Neural cell (in vitro differentiated cells): ENCODE data around the gene MTERF2. TPM values are rescaled to one million over a fixed set of nuclear protein-coding genes. Genes with fewer than 3 reads are reported as not detected.

Source experiments
- H2AFZ ChIP-seq: fragments of 200-600, 300-800 bp; sonication (generic), shearing (Covaris generic); 2 replicates; pipeline ENCODE4 v1.6.0; 2014; ENCODE audit warnings: low read depth, mild to moderate bottlenecking, antibody characterized with exemption, low read length, moderate library complexity
- H3F3A ChIP-seq: fragments of 200-600 bp; shearing (Covaris generic); 2 replicates; pipeline ENCODE4 v1.6.1; 2016; ENCODE audit warnings: mild to moderate bottlenecking, moderate library complexity, mixed read lengths, antibody characterized with exemption, low read length; ENCODE audit not compliant: insufficient read depth, poor library complexity, severe bottlenecking
- H3K27ac ChIP-seq: fragments of 200-600, 300-800 bp; sonication (generic), shearing (Covaris generic); 2 replicates; pipeline ENCODE4 v1.5.1; 2014; ENCODE audit warnings: mild to moderate bottlenecking, low read length, moderate library complexity
- H3K27me3 ChIP-seq: fragments of 300-800, 200-600 bp; sonication (generic), shearing (Covaris generic); 2 replicates; pipeline ENCODE4 v1.6.0; 2014; ENCODE audit warnings: mild to moderate bottlenecking, low read depth, low read length, moderate library complexity; ENCODE audit not compliant: insufficient read depth
- H3K36me3 ChIP-seq: fragments of 300-800, 200-600 bp; sonication (generic), shearing (Covaris generic); 2 replicates; pipeline ENCODE4 v1.5.1; 2014; ENCODE audit warnings: mild to moderate bottlenecking, antibody characterized with exemption, low read length, moderate library complexity; ENCODE audit not compliant: insufficient read depth
- H3K4me2 ChIP-seq: fragments of 300-800, 200-600 bp; sonication (generic), shearing (Covaris generic); 2 replicates; pipeline ENCODE4 v1.6.0; 2014; ENCODE audit warnings: mild to moderate bottlenecking, low read length
- H3K4me3 ChIP-seq: fragments of 300-800, 200-600 bp; sonication (generic), shearing (Covaris generic); 2 replicates; pipeline ENCODE4 v1.5.1; 2014; ENCODE audit warnings: mild to moderate bottlenecking, low read length, moderate library complexity
- H3K79me2 ChIP-seq: fragments of 200-600 bp; shearing (Covaris generic); replicated peaks from 2 replicates; pipeline ENCODE4 v1.6.0; 2014; ENCODE audit warnings: mild to moderate bottlenecking, low read length, moderate library complexity; ENCODE audit not compliant: insufficient read depth
- H3K9ac ChIP-seq: fragments of 300-800, 200-600 bp; sonication (generic), shearing (Covaris generic); 2 replicates; pipeline ENCODE4 v1.6.1; 2016; ENCODE audit warnings: mild to moderate bottlenecking, low read length, mixed read lengths
- H3K9me2 ChIP-seq: fragments of 200-600 bp; shearing (Covaris generic); 2 replicates; pipeline ENCODE4 v1.6.1; 2016; ENCODE audit warnings: mild to moderate bottlenecking, low read length, mixed read lengths; ENCODE audit not compliant: insufficient read depth
- H3K9me3 ChIP-seq: fragments of 200-600, 300-800 bp; sonication (generic), shearing (Covaris generic); 2 replicates; pipeline ENCODE4 v1.6.1; 2016; ENCODE audit warnings: mild to moderate bottlenecking, mixed run types, low read length, moderate library complexity, mixed read lengths
- H4K20me1 ChIP-seq: fragments of 200-600 bp; shearing (Covaris generic); 2 replicates; pipeline ENCODE4 v1.6.1; 2016; ENCODE audit warnings: mild to moderate bottlenecking, mixed run types; ENCODE audit not compliant: insufficient read depth
- EP300 ChIP-seq: fragments of 450-650 bp; conservative IDR thresholded peaks from 2 replicates; pipeline ENCODE4 v1.6.1; 2014; ENCODE audit warnings: antibody characterized with exemption, mild to moderate bottlenecking, moderate library complexity; ENCODE audit not compliant: poor library complexity, severe bottlenecking
- EZH2 ChIP-seq: fragments of 200-600, 300-800 bp; shearing (Covaris generic), sonication (generic); IDR thresholded peaks from 2 replicates; pipeline ENCODE4 v1.6.1; 2014; ENCODE audit warnings: antibody characterized with exemption, low read length, borderline replicate concordance, mild to moderate bottlenecking; ENCODE audit not compliant: insufficient read depth, poor library complexity, severe bottlenecking
- MXI1 ChIP-seq: fragments of 450-650 bp; conservative IDR thresholded peaks from 2 replicates; pipeline ENCODE4 v1.6.1; 2014; ENCODE audit warnings: antibody characterized with exemption, mild to moderate bottlenecking; ENCODE audit not compliant: poor library complexity, severe bottlenecking
- POLR2AphosphoS5 ChIP-seq: IDR thresholded peaks from 2 replicates; pipeline ENCODE4 v1.6.1; 2012
- RAD21 ChIP-seq: fragments of 450-650 bp; conservative IDR thresholded peaks from 2 replicates; pipeline ENCODE4 v1.6.1; 2014; ENCODE audit warnings: antibody characterized with exemption, mild to moderate bottlenecking, moderate library complexity
- SMC3 ChIP-seq: fragments of 450-650 bp; conservative IDR thresholded peaks from 2 replicates; pipeline ENCODE4 v1.6.1; 2014; ENCODE audit warnings: antibody characterized with exemption, mild to moderate bottlenecking, moderate library complexity; ENCODE audit not compliant: poor library complexity
- TAF1 ChIP-seq: IDR thresholded peaks from 2 replicates; pipeline ENCODE4 v1.6.1; 2012; ENCODE audit warnings: low read depth
- polyA plus RNA-seq: library from polyadenylated mRNA; depleted of rRNA; stranded (reverse); fragments of >200 nt; gene quantifications from 2 replicates; pipeline ENCODE4 v1.2.3, GENCODE V29; 2014
- TF ChIP-seq, protein P1 (sequence below): IDR thresholded peaks from 2 replicates; pipeline ENCODE4 v1.6.1; 2012; ENCODE audit warnings: borderline replicate concordance
- TF ChIP-seq, protein P2 (sequence below): fragments of 450-650 bp; IDR thresholded peaks from 2 replicates; pipeline ENCODE4 v1.5.1; 2014; ENCODE audit warnings: antibody characterized with exemption, mild to moderate bottlenecking, moderate library complexity; ENCODE audit not compliant: poor library complexity, severe bottlenecking

MTERF2 gene
- polyA plus RNA-seq, 1 donor from 2014 or later, result 47.8 TPM

DNA sequence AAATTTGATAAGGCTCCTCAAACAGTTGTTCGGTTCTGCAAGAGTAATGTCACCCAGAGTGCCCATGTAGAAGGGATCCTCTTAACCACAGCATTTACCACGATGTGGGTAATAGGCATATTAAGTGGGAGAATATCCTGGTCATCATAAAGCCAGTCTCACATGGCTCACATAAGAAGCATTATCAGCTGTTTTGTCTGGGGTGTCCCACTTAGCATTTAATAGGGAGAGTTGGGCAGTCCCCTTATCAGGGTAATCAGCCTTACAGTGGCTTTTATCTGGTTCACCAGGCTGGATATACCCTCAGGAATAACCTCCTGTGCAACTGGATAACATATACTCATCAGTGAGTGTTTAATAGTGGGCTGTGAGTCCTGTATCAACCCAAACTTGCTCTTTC is 44.2 kb downstream of the MTERF2 start:
- no peaks in the 10 kb centered on the region for H3F3A ChIP-seq
- no peak overlapping the region for H3K4me2 ChIP-seq
- H4K20me1 ChIP-seq, result no peaks in the 10 kb centered on the region
- no peak overlapping the region for H3K9ac ChIP-seq
- H3K36me3 ChIP-seq, result no peaks in the 10 kb centered on the region
- H2AFZ ChIP-seq, result no peak overlapping the region
- no peaks in the 10 kb centered on the region for H3K9me3 ChIP-seq
- no peaks in the 10 kb centered on the region for H3K27me3 ChIP-seq
- H3K79me2 ChIP-seq, result no peaks in the 10 kb centered on the region
- no peak overlapping the region for H3K27ac ChIP-seq
- no peaks in the 10 kb centered on the region for H3K9me2 ChIP-seq
- TF ChIP-seq, protein P1, sequence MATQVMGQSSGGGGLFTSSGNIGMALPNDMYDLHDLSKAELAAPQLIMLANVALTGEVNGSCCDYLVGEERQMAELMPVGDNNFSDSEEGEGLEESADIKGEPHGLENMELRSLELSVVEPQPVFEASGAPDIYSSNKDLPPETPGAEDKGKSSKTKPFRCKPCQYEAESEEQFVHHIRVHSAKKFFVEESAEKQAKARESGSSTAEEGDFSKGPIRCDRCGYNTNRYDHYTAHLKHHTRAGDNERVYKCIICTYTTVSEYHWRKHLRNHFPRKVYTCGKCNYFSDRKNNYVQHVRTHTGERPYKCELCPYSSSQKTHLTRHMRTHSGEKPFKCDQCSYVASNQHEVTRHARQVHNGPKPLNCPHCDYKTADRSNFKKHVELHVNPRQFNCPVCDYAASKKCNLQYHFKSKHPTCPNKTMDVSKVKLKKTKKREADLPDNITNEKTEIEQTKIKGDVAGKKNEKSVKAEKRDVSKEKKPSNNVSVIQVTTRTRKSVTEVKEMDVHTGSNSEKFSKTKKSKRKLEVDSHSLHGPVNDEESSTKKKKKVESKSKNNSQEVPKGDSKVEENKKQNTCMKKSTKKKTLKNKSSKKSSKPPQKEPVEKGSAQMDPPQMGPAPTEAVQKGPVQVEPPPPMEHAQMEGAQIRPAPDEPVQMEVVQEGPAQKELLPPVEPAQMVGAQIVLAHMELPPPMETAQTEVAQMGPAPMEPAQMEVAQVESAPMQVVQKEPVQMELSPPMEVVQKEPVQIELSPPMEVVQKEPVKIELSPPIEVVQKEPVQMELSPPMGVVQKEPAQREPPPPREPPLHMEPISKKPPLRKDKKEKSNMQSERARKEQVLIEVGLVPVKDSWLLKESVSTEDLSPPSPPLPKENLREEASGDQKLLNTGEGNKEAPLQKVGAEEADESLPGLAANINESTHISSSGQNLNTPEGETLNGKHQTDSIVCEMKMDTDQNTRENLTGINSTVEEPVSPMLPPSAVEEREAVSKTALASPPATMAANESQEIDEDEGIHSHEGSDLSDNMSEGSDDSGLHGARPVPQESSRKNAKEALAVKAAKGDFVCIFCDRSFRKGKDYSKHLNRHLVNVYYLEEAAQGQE, result no peak
- no peak for TF ChIP-seq EZH2
- TF ChIP-seq RAD21, result no peak
- TF ChIP-seq, protein P2, sequence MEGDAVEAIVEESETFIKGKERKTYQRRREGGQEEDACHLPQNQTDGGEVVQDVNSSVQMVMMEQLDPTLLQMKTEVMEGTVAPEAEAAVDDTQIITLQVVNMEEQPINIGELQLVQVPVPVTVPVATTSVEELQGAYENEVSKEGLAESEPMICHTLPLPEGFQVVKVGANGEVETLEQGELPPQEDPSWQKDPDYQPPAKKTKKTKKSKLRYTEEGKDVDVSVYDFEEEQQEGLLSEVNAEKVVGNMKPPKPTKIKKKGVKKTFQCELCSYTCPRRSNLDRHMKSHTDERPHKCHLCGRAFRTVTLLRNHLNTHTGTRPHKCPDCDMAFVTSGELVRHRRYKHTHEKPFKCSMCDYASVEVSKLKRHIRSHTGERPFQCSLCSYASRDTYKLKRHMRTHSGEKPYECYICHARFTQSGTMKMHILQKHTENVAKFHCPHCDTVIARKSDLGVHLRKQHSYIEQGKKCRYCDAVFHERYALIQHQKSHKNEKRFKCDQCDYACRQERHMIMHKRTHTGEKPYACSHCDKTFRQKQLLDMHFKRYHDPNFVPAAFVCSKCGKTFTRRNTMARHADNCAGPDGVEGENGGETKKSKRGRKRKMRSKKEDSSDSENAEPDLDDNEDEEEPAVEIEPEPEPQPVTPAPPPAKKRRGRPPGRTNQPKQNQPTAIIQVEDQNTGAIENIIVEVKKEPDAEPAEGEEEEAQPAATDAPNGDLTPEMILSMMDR, result no peak
- TF ChIP-seq MXI1, result no peak
- TF ChIP-seq EP300, result no peak
- TF ChIP-seq SMC3, result no peak
- TF ChIP-seq TAF1, result no peak
- TF ChIP-seq POLR2AphosphoS5, result no peak
- no peak overlapping the region for H3K4me3 ChIP-seq

DNA sequence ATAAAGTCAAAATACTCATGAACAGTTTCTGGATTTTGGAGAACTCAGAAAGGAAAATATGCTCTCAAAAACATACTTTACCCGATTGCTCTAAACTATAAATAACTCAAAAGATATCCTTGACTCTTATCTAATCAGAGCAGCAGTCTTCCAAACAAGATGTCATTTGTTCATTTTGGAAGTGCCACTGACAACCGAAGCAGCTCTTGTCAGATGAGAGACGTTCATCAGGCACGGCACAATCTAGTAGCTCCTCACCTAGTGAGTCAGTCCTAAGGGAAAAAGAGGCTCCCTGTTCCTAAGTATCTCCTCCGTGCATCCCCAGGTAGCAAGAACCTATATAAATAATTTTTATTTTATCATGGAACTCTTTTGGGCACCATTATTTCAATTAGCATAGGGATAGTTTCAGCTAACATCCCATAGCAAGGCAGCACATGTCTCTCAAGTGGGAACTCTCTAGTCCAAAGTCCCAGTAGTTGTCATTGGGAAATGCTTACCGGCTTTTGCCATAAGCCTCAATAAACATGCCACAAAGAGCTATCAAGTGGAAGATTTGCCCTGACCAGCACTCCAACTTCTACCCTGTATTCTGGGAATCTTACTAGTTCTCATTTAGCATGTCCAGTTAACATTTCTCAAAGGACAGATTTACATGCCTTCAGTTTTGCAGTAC is 45.3 kb downstream of the MTERF2 start:
- no peaks in the 10 kb centered on the region for H3K27me3 ChIP-seq
- no peak for TF ChIP-seq TAF1
- no peak for TF ChIP-seq SMC3
- TF ChIP-seq MXI1, result no peak
- no peak for TF ChIP-seq EZH2
- no peak for TF ChIP-seq POLR2AphosphoS5
- TF ChIP-seq, protein P2, result no peak
- no peak for TF ChIP-seq RAD21
- TF ChIP-seq EP300, result no peak
- TF ChIP-seq, protein P1, result no peak
- no peaks in the 10 kb centered on the region for H3K79me2 ChIP-seq
- no peak overlapping the region for H3K4me2 ChIP-seq
- no peaks in the 10 kb centered on the region for H3F3A ChIP-seq
- H3K9ac ChIP-seq, result no peak overlapping the region
- H4K20me1 ChIP-seq, result no peaks in the 10 kb centered on the region
- no peaks in the 10 kb centered on the region for H3K9me3 ChIP-seq
- no peak overlapping the region for H3K27ac ChIP-seq
- H2AFZ ChIP-seq, result no peak overlapping the region
- H3K36me3 ChIP-seq, result no peaks in the 10 kb centered on the region
- no peaks in the 10 kb centered on the region for H3K9me2 ChIP-seq
- H3K4me3 ChIP-seq, result no peak overlapping the region
